GM21825 (cell line): ENCODE data around the gene ZZZ3.
"Not testable (repeated sequence)": the region's sequence is repeated elsewhere in the genome, so short reads cannot be mapped to it uniquely, and the experiment has no call there.

Experiments
- ATAC-seq: cut with Tn5 transposase; IDR thresholded peaks from one replicate; pipeline ENCODE4 v1.9.1; 2021; ENCODE audit warnings: mild to moderate bottlenecking, moderate library complexity; ENCODE audit not compliant: unreplicated experiment

The ZZZ3 gene

DNA sequence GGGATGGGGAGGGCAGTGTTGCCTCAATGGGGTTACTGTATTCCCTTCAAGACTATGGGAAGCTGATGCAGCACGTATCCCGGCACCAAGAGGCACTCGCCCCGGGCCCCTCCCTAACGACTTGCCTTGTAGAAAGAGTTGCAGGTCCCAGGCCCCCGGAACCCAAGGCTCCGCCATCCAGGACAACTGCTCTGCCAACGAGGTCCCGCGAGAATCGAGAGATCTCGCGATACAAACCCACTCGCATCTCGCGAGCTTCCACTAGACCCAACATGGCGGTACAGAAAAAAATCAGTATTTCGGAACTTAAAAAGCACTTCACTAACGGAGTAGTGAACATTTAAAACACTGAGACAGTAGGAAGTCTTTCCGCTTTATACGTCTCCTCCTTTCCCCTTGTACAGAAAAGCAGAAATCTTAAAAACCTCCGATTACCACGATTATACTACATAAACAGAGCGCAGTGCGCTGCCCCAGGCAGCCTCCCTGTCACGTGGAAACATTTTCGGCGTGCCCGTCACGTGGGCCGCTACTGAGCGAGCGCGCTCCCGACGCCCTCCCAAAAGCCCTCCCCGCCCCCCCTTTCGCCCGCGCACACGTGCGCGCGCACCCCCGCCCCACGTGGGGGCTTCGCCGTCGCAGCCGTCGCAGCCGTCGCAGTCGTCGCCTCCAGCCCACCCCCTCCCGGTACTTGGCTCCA lies at the start of gene ZZZ3:
Gene ZZZ3, minus strand, starts transcription at position 199 of the 700 bp plus-strand sequence. CDS start 49,304 bp downstream, outside the sequence.
- ATAC-seq = peak; percentile 66

DNA sequence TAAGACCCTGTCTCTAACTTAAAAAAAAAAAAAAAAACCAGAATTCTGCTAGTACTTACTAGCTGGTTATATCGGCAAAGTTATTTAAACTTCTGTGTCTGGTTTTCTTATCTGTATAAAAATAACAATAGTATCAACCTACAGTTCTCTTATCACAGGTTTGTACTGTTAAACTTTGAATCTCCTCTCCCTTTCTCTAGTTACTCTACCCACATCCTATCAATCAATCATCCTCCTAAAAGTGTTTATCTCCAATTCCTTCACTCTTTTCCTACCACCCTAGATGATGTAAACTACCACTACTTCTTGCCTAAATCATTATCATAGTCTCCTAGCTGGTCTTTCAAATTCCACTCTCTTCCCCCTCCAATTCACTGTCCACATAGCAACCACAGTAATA lies 49.6 kb upstream of the ZZZ3 start:
- no peak for ATAC-seq

- ATAC-seq = no peak
These were observed 43.2 kb upstream of the ZZZ3 start for GRCh38 chr1:77725706-77726105.

- no peak for ATAC-seq
These were observed 35.7 kb upstream of the ZZZ3 start for GRCh38 chr1:77718181-77718580.

DNA sequence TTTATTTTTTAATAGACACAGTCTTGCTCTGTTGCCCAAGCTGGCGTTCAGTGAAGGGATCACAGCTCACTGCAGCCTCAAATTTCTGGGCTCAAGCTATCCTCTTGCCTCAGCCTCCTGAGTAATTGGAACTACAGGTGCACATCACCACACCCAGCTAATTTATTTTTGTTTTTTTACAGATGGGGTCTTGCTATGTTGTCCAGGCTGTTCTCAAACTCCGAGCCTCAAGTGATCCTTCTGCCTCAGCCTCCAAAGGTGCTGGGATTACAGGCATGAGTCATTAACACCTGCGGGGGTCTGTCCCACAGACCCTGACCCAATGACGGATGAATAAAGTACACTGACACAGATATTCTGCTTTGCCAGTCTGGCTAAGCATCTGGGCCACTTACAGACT lies 33.6 kb upstream of the ZZZ3 start:
- ATAC-seq = no peak

- ATAC-seq = no peak
These were observed 27.3 kb upstream of the ZZZ3 start for GRCh38 chr1:77709727-77710126.

DNA sequence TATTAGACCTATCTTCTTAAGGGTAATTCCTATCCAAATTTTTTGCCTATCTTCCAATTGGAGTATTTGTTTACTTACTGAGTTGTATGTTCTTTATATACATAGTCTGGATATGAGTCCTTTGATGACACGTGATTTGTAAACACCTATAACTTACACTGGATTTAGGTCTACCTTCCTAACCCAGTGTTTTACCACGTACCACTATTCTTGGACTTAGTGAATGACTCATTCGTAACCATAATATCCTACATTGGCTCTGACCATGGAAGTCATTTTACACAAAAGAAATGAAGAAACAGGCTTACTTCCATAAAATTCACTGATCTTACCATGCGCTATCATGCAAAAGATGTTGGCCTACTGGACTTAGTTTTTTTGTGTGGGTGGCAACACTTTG lies 23.9 kb upstream of the ZZZ3 start:
- no peak for ATAC-seq

DNA sequence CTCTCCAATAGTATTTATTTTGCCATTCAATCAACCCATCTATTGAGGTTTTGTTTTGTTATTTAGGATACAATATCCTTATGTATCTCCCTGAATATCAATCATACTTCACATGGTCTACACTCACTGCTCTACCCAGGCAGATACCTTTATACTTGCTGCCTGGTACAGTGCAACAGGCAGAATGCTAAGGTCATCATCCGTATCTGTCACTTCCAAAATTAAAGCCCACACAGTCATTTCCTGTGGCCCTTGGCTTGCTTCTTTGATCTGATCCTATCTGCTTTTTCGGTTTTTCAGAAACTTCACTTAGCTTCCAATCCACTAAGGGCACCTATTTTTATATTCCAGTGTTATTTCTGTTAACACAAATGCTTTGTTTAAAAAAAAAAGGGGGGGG lies 22.3 kb upstream of the ZZZ3 start:
- ATAC-seq = no peak

GRCh38 chr1:77699673-77700072 lies 17.2 kb upstream of the ZZZ3 start:
- not testable (repeated sequence) for ATAC-seq

DNA sequence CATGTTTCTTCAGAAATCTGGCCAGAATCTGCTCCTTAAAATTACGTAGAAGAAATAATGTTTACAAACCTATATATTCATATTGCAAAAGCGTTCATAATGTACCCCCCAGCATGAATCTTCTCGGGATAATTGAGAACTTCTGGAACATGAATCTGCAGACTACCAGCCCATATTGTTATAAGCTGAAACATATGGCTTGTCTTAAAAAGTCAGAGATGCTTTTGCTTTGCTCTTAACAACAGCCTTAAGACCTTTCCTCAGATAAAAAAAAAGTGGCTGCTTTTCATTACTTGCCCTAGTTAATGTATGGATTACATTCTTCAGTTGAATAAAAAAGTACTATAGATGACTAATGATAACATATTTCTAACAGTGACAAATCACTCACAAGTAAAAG lies 15.0 kb upstream of the ZZZ3 start:
- no peak for ATAC-seq

- ATAC-seq = no peak
These were observed 6.5 kb upstream of the ZZZ3 start for GRCh38 chr1:77688939-77689338.

GRCh38 chr1:77687519-77687906 lies 5.1 kb upstream of the ZZZ3 start:
- ATAC-seq = no peak

DNA sequence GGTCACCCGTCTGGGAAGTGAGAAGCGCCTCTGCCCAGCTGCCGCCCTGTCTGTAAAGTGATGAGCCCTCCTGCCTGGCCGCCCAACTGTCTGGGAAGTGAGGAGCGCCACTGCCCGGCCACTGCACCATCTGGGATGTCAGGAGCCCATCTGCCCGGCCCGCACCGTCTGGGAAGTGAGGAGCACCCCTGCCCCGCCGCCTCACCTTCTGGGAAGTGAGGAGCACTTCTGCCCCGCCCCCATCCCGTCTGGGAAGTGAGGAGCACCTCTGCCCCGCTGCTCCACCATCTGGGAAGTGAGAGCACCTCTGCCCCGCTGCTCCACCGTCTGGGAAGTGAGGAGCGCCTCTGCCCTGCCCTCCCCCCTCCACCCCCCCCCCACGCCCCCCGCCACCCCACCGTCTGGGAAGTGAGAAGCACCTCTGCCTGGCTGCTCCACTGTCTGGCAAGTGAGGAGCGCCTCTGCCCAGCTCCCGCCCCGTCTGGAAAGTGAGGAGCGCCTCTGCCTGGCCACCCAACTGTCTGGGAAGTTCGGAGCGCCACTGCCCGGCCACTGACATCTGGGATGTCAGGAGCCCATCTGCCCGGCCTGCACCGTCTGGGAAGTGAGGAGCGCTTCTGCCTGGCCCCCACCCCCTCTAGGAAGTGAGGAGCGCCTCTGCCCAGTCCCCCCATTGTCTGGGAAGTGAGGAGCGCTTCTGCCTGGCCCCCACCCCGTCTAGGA lies 4.5 kb upstream of the ZZZ3 start:
- ATAC-seq = no peak

GRCh38 chr1:77683160-77684148 lies 996 bp upstream of the ZZZ3 start:
- peak; percentile 82 for ATAC-seq

GRCh38 chr1:77680173-77680572 lies 2.3 kb downstream of the ZZZ3 start:
- no peak for ATAC-seq

GRCh38 chr1:77678660-77679610 lies 3.5 kb downstream of the ZZZ3 start:
- ATAC-seq = no peak

GRCh38 chr1:77674807-77675206 lies 7.7 kb downstream of the ZZZ3 start:
- ATAC-seq = not testable (repeated sequence)

DNA sequence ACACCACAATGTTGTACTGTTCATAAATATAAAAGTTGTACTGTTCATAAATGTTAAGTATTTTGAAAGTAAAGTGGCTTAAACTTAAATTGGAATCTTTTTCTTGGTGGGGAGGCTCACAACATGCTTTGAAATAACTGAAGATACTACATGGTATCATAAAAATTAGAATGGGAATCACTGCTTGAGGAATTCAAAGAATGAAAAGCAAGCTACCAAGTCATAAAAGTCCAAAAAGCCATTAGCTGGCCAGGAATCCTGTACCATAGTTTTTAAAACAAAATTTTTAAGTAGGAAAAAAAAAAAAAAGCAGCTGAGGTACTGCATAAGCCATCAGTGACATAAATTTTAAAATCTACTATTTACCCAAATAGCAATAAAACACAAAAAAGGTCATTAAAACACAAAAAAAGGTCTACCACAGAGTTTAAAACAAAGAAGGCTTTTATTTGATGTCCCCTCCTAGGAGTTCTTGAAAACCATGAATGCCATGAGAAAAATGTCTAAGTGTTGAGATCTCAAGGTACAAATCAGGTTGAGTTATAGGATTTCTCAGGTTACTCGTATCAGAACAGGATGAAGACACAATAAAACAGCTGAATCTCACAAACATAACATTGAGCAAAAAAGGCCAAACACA lies 8.6 kb downstream of the ZZZ3 start:
- no peak for ATAC-seq

DNA sequence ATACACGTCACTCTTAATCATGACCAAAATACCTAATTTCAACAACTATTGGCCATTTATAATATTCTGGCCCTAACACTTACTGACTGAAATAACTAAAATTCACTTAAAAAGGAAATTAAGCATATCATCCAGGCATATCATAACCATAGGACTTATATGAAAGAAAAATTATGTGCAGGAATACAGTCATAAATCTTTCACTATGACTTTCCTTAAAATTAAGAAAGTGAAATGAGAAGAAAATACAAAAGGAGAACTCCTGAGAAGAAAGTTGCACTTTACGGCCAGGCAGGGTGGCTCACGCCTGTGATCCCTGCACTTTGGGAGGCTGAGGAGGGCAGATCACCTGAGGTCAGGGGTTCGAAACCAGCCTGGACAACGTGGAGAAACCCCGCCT lies 9.4 kb downstream of the ZZZ3 start:
- no peak for ATAC-seq

- ATAC-seq = no peak
These were observed 10.1 kb downstream of the ZZZ3 start for GRCh38 chr1:77672374-77672773.
